A673 (cell line): ENCODE results near the gene KCNE4. TPM values are rescaled to one million over a fixed set of nuclear protein-coding genes. Genes with fewer than 3 reads are reported as not detected.

Source experiments
- BruUV-seq: library from RNA; stranded (reverse); fragments of 400-500 nt; replicated peaks from 2 replicates; lab custom pipeline; 2021; lab: Mats Ljungman, UMichigan
- CTCF ChIA-PET: fragments of 300-600 bp; sonication (Branson Sonifier 250); formaldehyde crosslinking; loops from one replicate; lab custom pipeline; 2022; ENCODE audit warnings: antibody characterized with exemption; lab: Charles Lee
- POLR2A ChIA-PET: fragments of 300-600 bp; sonication (Branson Sonifier 250); formaldehyde crosslinking; loops from one replicate; lab custom pipeline; 2022; ENCODE audit warnings: antibody characterized with exemption; ENCODE audit not compliant: low non-redundant PET; lab: Charles Lee
- DNase-seq: peaks from one replicate; pipeline ENCODE4 v3.0.0-alpha.2; 2015; ENCODE audit warnings: low spot score
- H3K27ac ChIP-seq: fragments of 200-600 bp; sonication (generic); 2 replicates; pipeline ENCODE4 v1.5.1; 2016; ENCODE audit warnings: mixed run types, low read depth, mild to moderate bottlenecking, mixed read lengths, antibody characterized with exemption, low read length; ENCODE audit not compliant: poor library complexity, severe bottlenecking
- H3K27me3 ChIP-seq: fragments of 200-600 bp; sonication (generic); replicated peaks from 2 replicates; pipeline ENCODE4 v1.6.1; 2017; ENCODE audit warnings: mixed run types, low read depth, mild to moderate bottlenecking, mixed read lengths, antibody characterized with exemption, low read length; ENCODE audit not compliant: insufficient read depth, poor library complexity
- H3K36me3 ChIP-seq: fragments of 200-600 bp; sonication (generic); 2 replicates; pipeline ENCODE4 v1.6.1; 2016; ENCODE audit warnings: mixed run types, mild to moderate bottlenecking, mixed read lengths, antibody characterized with exemption, low read length; ENCODE audit not compliant: insufficient read depth, poor library complexity, severe bottlenecking
- H3K4me1 ChIP-seq: fragments of 200-600 bp; sonication (generic); 2 replicates; pipeline ENCODE4 v1.6.1; 2017; ENCODE audit warnings: mixed run types, mild to moderate bottlenecking, mixed read lengths, antibody characterized with exemption, low read length; ENCODE audit not compliant: insufficient read depth, poor library complexity, severe bottlenecking
- H3K4me3 ChIP-seq: fragments of 200-600 bp; sonication (generic); 2 replicates; pipeline ENCODE4 v1.5.1; 2016; ENCODE audit warnings: low read depth, mixed run types, mild to moderate bottlenecking, mixed read lengths, low read length; ENCODE audit not compliant: poor library complexity, severe bottlenecking
- H3K9me3 ChIP-seq: fragments of 200-600 bp; sonication (generic); 2 replicates; pipeline ENCODE4 v1.6.1; 2016; ENCODE audit warnings: mixed run types, low read depth, mild to moderate bottlenecking, mixed read lengths, antibody characterized with exemption, low read length; ENCODE audit not compliant: poor library complexity, severe bottlenecking
- EZH2 ChIP-seq: fragments of 200-600 bp; sonication (generic); IDR thresholded peaks from 2 replicates; pipeline ENCODE4 v1.6.1; 2017; ENCODE audit warnings: borderline replicate concordance, low read depth, mild to moderate bottlenecking, mixed read lengths, antibody characterized with exemption, low read length; ENCODE audit not compliant: poor library complexity, severe bottlenecking
- intact Hi-C: fragments of 100-400 bp; cut with micrococcal nuclease; formaldehyde crosslinking; loops from one replicate; pipeline ENCODE4 v1.10.0; 2022; ENCODE audit not compliant: unreplicated experiment
- total RNA-seq: library from RNA; stranded (reverse); gene quantifications from 2 replicates; pipeline ENCODE4 v1.2.3, GENCODE V29; 2021
- TF ChIP-seq, protein P1 (sequence below): fragments of 300-800, 200-600 bp; sonication (generic); conservative IDR thresholded peaks from 2 replicates; pipeline ENCODE4 v1.5.1; 2017; ENCODE audit warnings: low read depth, mild to moderate bottlenecking, antibody characterized with exemption, low read length, moderate library complexity, mixed read lengths

KCNE4 gene
- total RNA-seq, 1 experiment from 2014 or later, result 82.5 TPM

DNA sequence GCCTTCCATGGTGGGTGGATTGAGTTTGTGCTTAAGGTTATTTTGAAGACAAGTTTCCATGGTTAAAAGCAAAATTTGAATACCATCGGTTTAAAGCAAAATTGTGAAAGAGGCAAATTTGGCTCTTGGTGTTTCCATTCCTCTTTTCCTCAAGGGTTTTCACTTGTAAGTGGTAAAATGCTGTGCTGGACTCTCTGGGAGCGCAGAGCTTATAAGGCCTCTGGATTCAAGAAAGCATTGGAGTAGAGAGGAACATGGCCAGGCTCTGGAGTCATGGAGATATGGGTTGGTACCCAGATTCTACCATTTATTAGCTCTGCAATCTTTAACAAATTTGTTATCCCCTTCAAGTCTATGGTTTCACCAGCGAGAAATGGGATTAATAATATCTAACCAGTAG is 17.5 kb downstream of the KCNE4 start:
- Histone ChIP-seq H3K4me1 (peaks cover 28% of the 10 kb centered on the region), H3K36me3 (peaks cover 27% of the 10 kb centered on the region), H3K9me3 (no peaks in the 10 kb centered on the region), H3K27ac (no peak overlapping the region), H3K27me3 (no peaks in the 10 kb centered on the region), H3K4me3 (no peak overlapping the region)
- intact Hi-C loops, result no loop called here
- ChIA-PET POLR2A (no interaction called here), CTCF (no interaction called here)
- TF ChIP-seq, protein P1, sequence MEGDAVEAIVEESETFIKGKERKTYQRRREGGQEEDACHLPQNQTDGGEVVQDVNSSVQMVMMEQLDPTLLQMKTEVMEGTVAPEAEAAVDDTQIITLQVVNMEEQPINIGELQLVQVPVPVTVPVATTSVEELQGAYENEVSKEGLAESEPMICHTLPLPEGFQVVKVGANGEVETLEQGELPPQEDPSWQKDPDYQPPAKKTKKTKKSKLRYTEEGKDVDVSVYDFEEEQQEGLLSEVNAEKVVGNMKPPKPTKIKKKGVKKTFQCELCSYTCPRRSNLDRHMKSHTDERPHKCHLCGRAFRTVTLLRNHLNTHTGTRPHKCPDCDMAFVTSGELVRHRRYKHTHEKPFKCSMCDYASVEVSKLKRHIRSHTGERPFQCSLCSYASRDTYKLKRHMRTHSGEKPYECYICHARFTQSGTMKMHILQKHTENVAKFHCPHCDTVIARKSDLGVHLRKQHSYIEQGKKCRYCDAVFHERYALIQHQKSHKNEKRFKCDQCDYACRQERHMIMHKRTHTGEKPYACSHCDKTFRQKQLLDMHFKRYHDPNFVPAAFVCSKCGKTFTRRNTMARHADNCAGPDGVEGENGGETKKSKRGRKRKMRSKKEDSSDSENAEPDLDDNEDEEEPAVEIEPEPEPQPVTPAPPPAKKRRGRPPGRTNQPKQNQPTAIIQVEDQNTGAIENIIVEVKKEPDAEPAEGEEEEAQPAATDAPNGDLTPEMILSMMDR, result no peak
- TF ChIP-seq EZH2, result no peak
- no peak for DNase-seq
- no TSS peak for BruUV-seq

DNA sequence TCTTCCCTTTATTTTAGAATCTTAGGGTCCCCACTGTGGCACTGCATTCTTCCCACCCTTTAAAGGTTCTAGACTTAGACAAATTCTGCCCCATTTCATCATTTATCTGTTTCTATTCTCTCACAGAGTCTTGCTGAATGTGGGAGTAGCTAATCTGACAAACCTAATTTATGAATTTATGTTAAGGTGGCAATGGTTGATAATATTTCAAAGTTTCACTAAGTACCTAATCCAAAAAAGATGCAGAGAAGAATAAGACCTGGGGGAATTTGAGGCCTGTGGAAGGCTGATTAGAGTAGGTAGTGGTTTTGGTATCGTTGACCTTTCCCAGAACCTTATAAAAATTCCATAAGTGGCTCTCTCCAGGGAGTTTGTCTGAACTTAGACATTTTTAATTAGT is 18.0 kb downstream of the KCNE4 start:
- CTCF ChIA-PET, result no interaction called here

DNA sequence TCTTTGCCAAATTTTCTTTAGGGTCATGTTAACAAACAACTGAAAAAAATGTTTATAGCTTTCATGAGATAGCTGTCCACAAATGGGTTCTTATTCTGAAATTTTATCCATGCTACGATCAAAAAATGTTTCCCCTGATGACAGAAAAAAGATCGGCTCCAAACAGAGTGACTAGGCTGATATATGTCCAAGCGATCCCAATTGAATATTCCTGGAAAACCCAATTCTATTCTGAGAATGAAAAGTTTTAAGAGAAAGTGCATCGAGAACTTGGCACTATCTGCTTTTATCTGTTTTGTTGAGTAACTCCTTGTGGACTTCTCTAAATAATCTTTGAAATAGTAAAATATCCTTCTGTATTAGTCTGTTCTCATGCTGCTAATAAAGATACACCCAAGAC is 19.1 kb downstream of the KCNE4 start:
- ChIA-PET CTCF (no interaction called here), POLR2A (no interaction called here)
- no peak for TF ChIP-seq EZH2
- TF ChIP-seq, protein P1, result no peak
- no TSS peak for BruUV-seq
- no peak overlapping the region for H3K4me3 ChIP-seq
- DNase-seq, result no peak
- H3K27ac ChIP-seq, result no peak overlapping the region
- peaks cover 20% of the 10 kb centered on the region for H3K4me1 ChIP-seq
- H3K36me3 ChIP-seq, result peaks cover 27% of the 10 kb centered on the region
- no peaks in the 10 kb centered on the region for H3K9me3 ChIP-seq
- H3K27me3 ChIP-seq, result no peaks in the 10 kb centered on the region
- intact Hi-C loops, result no loop called here

More for the DNA sequence above, 18.0 kb downstream of the KCNE4 start:
- H3K9me3 ChIP-seq, result no peaks in the 10 kb centered on the region
- BruUV-seq, result no TSS peak
- TF ChIP-seq, protein P1, result no peak
- no peak for TF ChIP-seq EZH2
- intact Hi-C loops, result no loop called here
- H3K27me3 ChIP-seq, result no peaks in the 10 kb centered on the region
- peaks cover 25% of the 10 kb centered on the region for H3K4me1 ChIP-seq
- H3K27ac ChIP-seq, result no peak overlapping the region
- POLR2A ChIA-PET, result no interaction called here
- DNase-seq, result no peak
- H3K36me3 ChIP-seq, result peaks cover 27% of the 10 kb centered on the region
- no peak overlapping the region for H3K4me3 ChIP-seq
